A673 (cell line): ENCODE results near the gene ARPP21.

ENCODE experiments used
- CTCF ChIP-seq: fragments of 300-800, 200-600 bp; sonication (generic); conservative IDR thresholded peaks from 2 replicates; pipeline ENCODE4 v1.5.1; 2017; ENCODE audit warnings: low read depth, mild to moderate bottlenecking, antibody characterized with exemption, low read length, moderate library complexity, mixed read lengths
- EZH2 ChIP-seq: fragments of 200-600 bp; sonication (generic); IDR thresholded peaks from 2 replicates; pipeline ENCODE4 v1.6.1; 2017; ENCODE audit warnings: borderline replicate concordance, low read depth, mild to moderate bottlenecking, mixed read lengths, antibody characterized with exemption, low read length; ENCODE audit not compliant: poor library complexity, severe bottlenecking

- TF ChIP-seq CTCF (no peak), EZH2 (no peak)
These were observed 39.4 kb downstream of the ARPP21 start for GRCh38 chr3:35678643-35679161.
